Fibroblast of the aortic adventitia (primary cell): ENCODE results near the gene SKIC2. TPM values are rescaled to one million over a fixed set of nuclear protein-coding genes. Genes with fewer than 3 reads are reported as not detected.

Experiments used
- DNase-seq: peaks from one replicate; pipeline ENCODE4 v3.0.0-alpha.2; 2010; ENCODE audit warnings: low read depth
- H3K4me3 ChIP-seq: 2 replicates; pipeline ENCODE4 v1.5.1; 2011; ENCODE audit warnings: low read depth, mild to moderate bottlenecking, control low read depth, low read length, moderate library complexity
- total RNA-seq: library from RNA; depleted of rRNA; stranded (reverse); fragments of >200 nt; gene quantifications from 2 replicates; pipeline ENCODE4 v1.2.3, GENCODE V29; 2012; ENCODE audit warnings: low replicate concordance
- TF ChIP-seq, protein P1 (sequence below): IDR thresholded peaks from 2 replicates; pipeline ENCODE4 v1.5.1; 2011; ENCODE audit warnings: mild to moderate bottlenecking, low read length, control low read depth, inconsistent platforms; ENCODE audit not compliant: insufficient read depth

The SKIC2 gene
- total RNA-seq, 1 donor: 42.8 TPM

DNA sequence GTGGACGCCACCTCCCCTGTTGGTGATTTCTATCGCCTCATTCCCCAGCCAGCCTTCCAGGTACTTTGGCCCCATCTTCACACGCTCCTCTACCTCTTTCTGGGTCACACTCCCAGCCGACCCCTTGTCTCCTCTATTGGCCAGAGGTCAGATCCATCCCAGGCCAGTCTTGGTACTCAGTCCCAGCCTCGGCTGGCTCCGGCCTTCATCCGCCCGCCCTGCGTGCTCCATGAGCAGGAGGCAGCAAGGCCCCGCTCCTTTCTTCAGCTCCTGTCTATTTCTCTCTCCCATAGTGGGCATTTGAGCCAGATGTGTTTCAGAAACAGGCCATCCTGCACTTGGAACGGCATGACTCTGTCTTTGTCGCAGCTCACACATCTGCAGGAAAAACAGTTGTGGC is 2.6 kb downstream of the SKIC2 start:
- TF ChIP-seq, protein P1, sequence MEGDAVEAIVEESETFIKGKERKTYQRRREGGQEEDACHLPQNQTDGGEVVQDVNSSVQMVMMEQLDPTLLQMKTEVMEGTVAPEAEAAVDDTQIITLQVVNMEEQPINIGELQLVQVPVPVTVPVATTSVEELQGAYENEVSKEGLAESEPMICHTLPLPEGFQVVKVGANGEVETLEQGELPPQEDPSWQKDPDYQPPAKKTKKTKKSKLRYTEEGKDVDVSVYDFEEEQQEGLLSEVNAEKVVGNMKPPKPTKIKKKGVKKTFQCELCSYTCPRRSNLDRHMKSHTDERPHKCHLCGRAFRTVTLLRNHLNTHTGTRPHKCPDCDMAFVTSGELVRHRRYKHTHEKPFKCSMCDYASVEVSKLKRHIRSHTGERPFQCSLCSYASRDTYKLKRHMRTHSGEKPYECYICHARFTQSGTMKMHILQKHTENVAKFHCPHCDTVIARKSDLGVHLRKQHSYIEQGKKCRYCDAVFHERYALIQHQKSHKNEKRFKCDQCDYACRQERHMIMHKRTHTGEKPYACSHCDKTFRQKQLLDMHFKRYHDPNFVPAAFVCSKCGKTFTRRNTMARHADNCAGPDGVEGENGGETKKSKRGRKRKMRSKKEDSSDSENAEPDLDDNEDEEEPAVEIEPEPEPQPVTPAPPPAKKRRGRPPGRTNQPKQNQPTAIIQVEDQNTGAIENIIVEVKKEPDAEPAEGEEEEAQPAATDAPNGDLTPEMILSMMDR: no peak
- no peak overlapping the region for H3K4me3 ChIP-seq
- DNase-seq: no peak

DNA sequence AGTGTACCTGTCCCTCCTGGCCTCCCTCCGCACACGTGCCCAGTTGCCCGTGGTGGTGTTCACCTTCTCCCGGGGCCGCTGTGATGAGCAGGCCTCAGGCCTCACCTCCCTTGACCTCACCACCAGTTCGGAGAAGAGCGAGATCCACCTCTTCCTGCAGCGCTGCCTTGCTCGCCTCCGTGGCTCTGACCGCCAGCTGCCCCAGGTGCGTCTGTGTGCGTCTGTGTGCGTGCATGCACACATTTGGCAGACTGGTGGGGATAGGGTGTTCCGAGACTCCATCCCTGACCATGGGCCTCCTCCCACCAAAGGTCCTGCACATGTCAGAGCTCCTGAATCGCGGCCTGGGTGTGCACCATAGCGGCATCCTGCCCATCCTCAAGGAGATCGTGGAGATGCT is 4.9 kb downstream of the SKIC2 start:
- H3K4me3 ChIP-seq: no peak overlapping the region
- TF ChIP-seq, protein P1: no peak
- no peak for DNase-seq

DNA sequence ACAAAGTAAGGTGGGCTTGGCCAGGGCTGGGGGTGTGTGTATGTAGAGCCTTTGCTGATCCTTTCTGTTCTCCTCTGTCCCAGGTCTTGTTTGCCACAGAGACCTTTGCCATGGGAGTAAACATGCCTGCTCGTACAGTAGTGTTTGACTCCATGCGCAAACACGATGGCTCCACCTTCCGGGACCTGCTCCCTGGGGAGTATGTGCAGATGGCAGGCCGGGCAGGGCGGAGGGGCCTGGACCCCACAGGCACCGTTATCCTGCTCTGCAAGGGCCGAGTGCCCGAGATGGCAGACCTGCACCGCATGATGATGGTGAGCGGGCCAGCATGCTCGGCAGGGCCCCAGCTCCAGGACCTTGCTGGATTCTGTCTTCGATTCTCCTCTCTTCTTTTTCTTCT is 6.7 kb downstream of the SKIC2 start:
- no peak for DNase-seq
- TF ChIP-seq, protein P1: no peak
- H3K4me3 ChIP-seq: no peak overlapping the region

DNA sequence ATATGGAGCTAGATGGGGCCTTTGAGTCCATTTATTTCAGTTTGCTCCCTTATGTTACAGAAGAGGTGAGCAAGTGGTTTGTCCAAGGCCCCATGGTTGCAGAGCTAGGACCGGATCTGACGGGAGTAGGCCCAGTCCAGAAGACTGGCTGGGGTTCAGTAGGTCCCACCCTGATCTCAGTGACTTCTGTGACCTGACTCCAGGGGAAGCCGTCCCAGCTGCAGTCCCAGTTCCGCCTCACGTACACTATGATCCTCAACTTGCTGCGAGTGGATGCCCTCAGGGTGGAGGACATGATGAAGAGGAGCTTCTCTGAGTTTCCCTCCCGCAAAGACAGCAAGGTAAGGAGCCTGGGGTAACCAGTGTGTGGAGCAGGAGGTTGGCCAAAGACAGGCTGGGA is 7.5 kb downstream of the SKIC2 start:
- TF ChIP-seq, protein P1: no peak
- H3K4me3 ChIP-seq: no peak overlapping the region
- DNase-seq: no peak

DNA sequence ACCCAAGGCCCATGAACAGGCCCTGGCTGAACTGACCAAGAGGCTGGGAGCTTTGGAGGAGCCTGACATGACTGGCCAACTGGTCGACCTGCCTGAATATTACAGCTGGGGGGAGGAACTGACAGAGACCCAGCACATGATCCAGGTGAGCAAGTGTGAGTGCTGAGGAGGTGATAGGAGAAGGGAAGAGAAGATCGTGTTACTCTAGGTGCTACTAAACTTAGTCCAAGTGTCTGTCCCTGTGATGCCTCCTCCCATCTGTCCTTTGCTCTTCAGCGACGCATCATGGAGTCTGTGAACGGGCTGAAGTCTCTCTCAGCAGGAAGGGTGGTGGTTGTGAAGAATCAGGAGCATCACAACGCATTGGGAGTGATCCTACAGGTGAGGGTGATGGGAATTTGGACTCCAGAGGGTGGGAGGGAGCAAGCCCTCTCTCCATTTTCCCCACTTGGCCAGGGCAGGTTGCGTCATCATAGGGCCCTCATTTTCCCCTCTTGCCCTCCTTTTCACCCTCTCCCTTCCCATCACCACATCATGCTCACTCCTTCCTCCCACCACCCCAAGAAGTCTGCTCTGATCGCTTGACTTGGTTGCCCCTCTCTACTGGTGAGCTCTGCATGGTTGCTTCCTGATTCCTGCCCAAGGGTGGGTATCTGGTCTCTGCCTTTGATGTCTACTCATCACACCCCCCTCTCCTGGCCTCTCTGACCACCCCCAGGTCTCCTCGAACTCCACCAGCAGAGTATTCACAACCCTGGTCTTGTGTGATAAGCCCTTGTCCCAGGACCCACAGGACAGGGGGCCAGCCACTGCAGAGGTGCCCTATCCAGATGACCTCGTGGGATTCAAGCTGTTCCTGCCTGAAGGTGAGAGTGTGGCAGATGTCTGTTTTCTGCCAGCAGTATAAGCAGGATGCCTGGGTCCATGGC is 8.3 kb downstream of the SKIC2 start:
- TF ChIP-seq, protein P1: no peak
- H3K4me3 ChIP-seq: no peak overlapping the region
- no peak for DNase-seq

DNA sequence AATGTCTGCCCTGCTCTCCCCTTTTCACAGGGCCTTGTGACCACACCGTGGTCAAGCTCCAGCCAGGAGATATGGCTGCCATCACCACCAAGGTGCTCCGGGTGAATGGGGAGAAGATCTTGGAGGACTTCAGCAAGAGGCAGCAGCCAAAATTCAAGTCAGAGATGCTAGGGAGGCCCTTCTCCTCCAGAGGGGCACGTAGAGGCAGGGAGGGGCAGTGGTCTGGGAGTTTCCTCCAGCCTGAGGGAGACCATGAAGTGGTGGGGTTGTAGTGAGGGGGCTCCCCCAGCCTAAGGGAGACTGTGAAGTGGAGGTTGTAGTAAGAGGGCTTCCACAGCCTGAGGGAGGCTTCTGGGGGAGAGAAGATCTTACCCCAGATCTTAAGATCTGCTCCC is 8.9 kb downstream of the SKIC2 start:
- H3K4me3 ChIP-seq: no peak overlapping the region
- TF ChIP-seq, protein P1: no peak
- no peak for DNase-seq
